MCF 10A (cell line): ENCODE results near the gene TXK. TPM values are rescaled to one million over a fixed set of nuclear protein-coding genes. Genes with fewer than 3 reads are reported as not detected.

Source experiments
- BruUV-seq: library from RNA; stranded (reverse); fragments of 400-500 nt; replicated peaks from 2 replicates; lab custom pipeline; 2021; lab: Mats Ljungman, UMichigan
- CTCF ChIA-PET: fragments of 300-600 bp; sonication (Branson Sonifier 250); formaldehyde crosslinking; extraction: SDS; loops from one replicate; lab custom pipeline; 2021; ENCODE audit warnings: antibody characterized with exemption, inconsistent platforms; lab: Yijun Ruan, JAX
- POLR2A ChIA-PET: fragments of 300-600, 350-650 bp; sonication (Branson Sonifier 250); formaldehyde crosslinking; extraction: SDS; loops from one replicate; lab custom pipeline; 2020; ENCODE audit warnings: antibody characterized with exemption, inconsistent platforms; lab: Yijun Ruan, JAX
- DNase-seq: peaks from one replicate; pipeline ENCODE4 v3.0.0-alpha.2; 2018; ENCODE audit not compliant: unreplicated experiment
- H3K27ac Mint-ChIP-seq: one replicate; pipeline ENCODE4 v1.8.0; 2022; ENCODE audit warnings: mild to moderate bottlenecking, low read depth, mixed read lengths; ENCODE audit not compliant: unreplicated experiment
- H3K27me3 Mint-ChIP-seq: one replicate; pipeline ENCODE4 v1.8.0; 2022; ENCODE audit warnings: mixed read lengths; ENCODE audit not compliant: insufficient read depth, unreplicated experiment
- H3K36me3 Mint-ChIP-seq: one replicate; pipeline ENCODE4 v1.8.0; 2022; ENCODE audit warnings: mild to moderate bottlenecking, moderate library complexity, mixed read lengths; ENCODE audit not compliant: insufficient read depth, unreplicated experiment
- H3K4me1 Mint-ChIP-seq: one replicate; pipeline ENCODE4 v1.8.0; 2022; ENCODE audit warnings: mixed read lengths; ENCODE audit not compliant: insufficient read depth, unreplicated experiment
- H3K4me3 Mint-ChIP-seq: one replicate; pipeline ENCODE4 v1.8.0; 2022; ENCODE audit warnings: mild to moderate bottlenecking, moderate library complexity, mixed read lengths; ENCODE audit not compliant: unreplicated experiment
- H3K9me3 Mint-ChIP-seq: one replicate; pipeline ENCODE4 v1.8.0; 2022; ENCODE audit warnings: mixed read lengths; ENCODE audit not compliant: unreplicated experiment
- CTCF ChIP-seq: fragments of 200-600 bp; IDR thresholded peaks from one replicate; pipeline ENCODE4 v1.8.0; 2022; ENCODE audit warnings: antibody characterized with exemption, mild to moderate bottlenecking; ENCODE audit not compliant: unreplicated experiment
- intact Hi-C: fragments of 100-400 bp; cut with micrococcal nuclease; formaldehyde crosslinking; loops from 2 replicates; pipeline ENCODE4 v1.14.1; 2022
- total RNA-seq: library from RNA; stranded (reverse); gene quantifications from 2 replicates; pipeline ENCODE4 v1.2.3, GENCODE V29; 2022

The TXK gene
- total RNA-seq, 1 experiment from 2014 or later, result not detected

GRCh38 chr4:48095441-48095840, 38.6 kb downstream of the TXK start:
- BruUV-seq, result no TSS peak
- Mint-ChIP-seq H3K27ac (no peak overlapping the region), H3K27me3 (no peaks in the 10 kb centered on the region), H3K4me3 (no peak overlapping the region), H3K36me3 (no peaks in the 10 kb centered on the region), H3K9me3 (no peaks in the 10 kb centered on the region), H3K4me1 (peaks cover 8% of the 10 kb centered on the region)
- ChIA-PET POLR2A (no interaction called here), CTCF (interaction anchor here (0.9 to 6.2 kb wide), 4 partner anchors 13 to 92 kb away, joined by 3 to 43 read pairs (median 6); no protein-coding TSS in a partner anchor)
- DNase-seq, result no peak
- TF ChIP-seq CTCF, result no peak
- intact Hi-C loops, result no loop called here

GRCh38 chr4:48093991-48094416, 40.0 kb downstream of the TXK start:
- Mint-ChIP-seq H3K27ac (no peak overlapping the region), H3K4me3 (no peak overlapping the region)

GRCh38 chr4:48090621-48091020, 43.4 kb downstream of the TXK start:
- no TSS peak for BruUV-seq
- no peak for DNase-seq
- Mint-ChIP-seq H3K36me3 (no peaks in the 10 kb centered on the region), H3K27ac (no peak overlapping the region), H3K4me3 (no peak overlapping the region), H3K27me3 (no peaks in the 10 kb centered on the region), H3K4me1 (peaks cover 8% of the 10 kb centered on the region), H3K9me3 (no peaks in the 10 kb centered on the region)
- POLR2A ChIA-PET, result no interaction called here
- no peak for TF ChIP-seq CTCF
- CTCF ChIA-PET, result interaction anchor here (0.6 to 1.6 kb wide), 9 partner anchors 11 to 705 kb away, joined by 3 to 6 read pairs (median 5); no protein-coding TSS in a partner anchor
- intact Hi-C loops, result no loop called here

More at GRCh38 chr4:48093991-48094416, 40.0 kb downstream of the TXK start:
- no peaks in the 10 kb centered on the region for H3K27me3 Mint-ChIP-seq
- H3K4me1 Mint-ChIP-seq, result peaks cover 8% of the 10 kb centered on the region
- POLR2A ChIA-PET, result no interaction called here
- TF ChIP-seq CTCF, result no peak
- BruUV-seq, result no TSS peak
- H3K36me3 Mint-ChIP-seq, result no peaks in the 10 kb centered on the region
- CTCF ChIA-PET, result interaction anchor here (1.3 to 6.2 kb wide), 2 partner anchors 15 to 90 kb away, joined by 3 to 43 read pairs; no protein-coding TSS in a partner anchor
- intact Hi-C loops, result no loop called here
- H3K9me3 Mint-ChIP-seq, result no peaks in the 10 kb centered on the region
- peak; percentile 45 for DNase-seq

GRCh38 chr4:48085821-48086589, 48.0 kb downstream of the TXK start:
- intact Hi-C loops, result loop anchor here (2.0 to 5.0 kb wide), 5 partner anchors 51 to 419 kb away; partner anchors contain the start of gene CORIN
- peak; percentile 17 for DNase-seq
- ChIA-PET CTCF (interaction anchor here (0.6 to 4.6 kb wide), 19 partner anchors 10 to 381 kb away, joined by 3 to 42 read pairs (median 4); no protein-coding TSS in a partner anchor), POLR2A (interaction anchor here (0.8 kb wide), 1 partner anchor 44 kb away, joined by 3 read pairs; no protein-coding TSS in a partner anchor)
- no peak overlapping the region for H3K27ac Mint-ChIP-seq
- H3K4me3 Mint-ChIP-seq, result no peak overlapping the region
- H3K36me3 Mint-ChIP-seq, result no peaks in the 10 kb centered on the region
- H3K27me3 Mint-ChIP-seq, result no peaks in the 10 kb centered on the region
- no TSS peak for BruUV-seq
- H3K4me1 Mint-ChIP-seq, result peaks cover 6% of the 10 kb centered on the region
- no peak for TF ChIP-seq CTCF
- no peaks in the 10 kb centered on the region for H3K9me3 Mint-ChIP-seq
